HepG2 (cell line): ENCODE measurements around the gene SCYGR8. TPM values are rescaled to one million over a fixed set of nuclear protein-coding genes. Genes with fewer than 3 reads are reported as not detected.

ENCODE experiments used
- BRCA1 ChIP-seq: sonication (generic); formaldehyde crosslinking; IDR thresholded peaks from 2 replicates; pipeline ENCODE4 v1.4.0; 2020; ENCODE audit warnings: missing genetic modification reagents
- CHCHD3 ChIP-seq: sonication (generic); formaldehyde crosslinking; IDR thresholded peaks from 2 replicates; pipeline ENCODE4 v1.8.0; 2022; ENCODE audit warnings: mild to moderate bottlenecking, missing genetic modification reagents, moderate library complexity
- ERF ChIP-seq: IDR thresholded peaks from 2 replicates; pipeline ENCODE4 v1.6.1; 2018; ENCODE audit warnings: missing biosample characterization, missing genetic modification reagents
- KDM2A ChIP-seq: sonication (generic); formaldehyde crosslinking; IDR thresholded peaks from 2 replicates; pipeline ENCODE4 v1.4.0; 2020; ENCODE audit warnings: low read depth, missing genetic modification reagents, borderline replicate concordance
- KDM4B ChIP-seq: sonication (generic); formaldehyde crosslinking; IDR thresholded peaks from 2 replicates; pipeline ENCODE4 v1.4.0; 2020; ENCODE audit warnings: missing genetic modification reagents
- PCBP1 ChIP-seq: fragments of 200-400 bp; formaldehyde crosslinking; IDR thresholded peaks from 2 replicates; pipeline ENCODE4 v1.6.1; 2017; ENCODE audit warnings: mild to moderate bottlenecking, low read depth, low read length, borderline replicate concordance
- PHF20 ChIP-seq: sonication (generic); formaldehyde crosslinking; IDR thresholded peaks from 2 replicates; pipeline ENCODE4 v1.5.0; 2020; ENCODE audit warnings: mild to moderate bottlenecking, missing genetic modification reagents
- SAFB2 ChIP-seq: sonication (generic); formaldehyde crosslinking; IDR thresholded peaks from 2 replicates; pipeline ENCODE4 v1.5.1; 2020; ENCODE audit warnings: missing genetic modification reagents, low read depth, mild to moderate bottlenecking, borderline replicate concordance
- SETDB1 ChIP-seq: sonication (generic); formaldehyde crosslinking; IDR thresholded peaks from 2 replicates; pipeline ENCODE4 v1.5.1; 2020; ENCODE audit warnings: missing genetic modification reagents, mild to moderate bottlenecking, borderline replicate concordance
- SNRNP70 ChIP-seq: fragments of 200-400 bp; formaldehyde crosslinking; IDR thresholded peaks from 2 replicates; pipeline ENCODE4 v1.6.1; 2017; ENCODE audit warnings: mild to moderate bottlenecking, low read depth, low read length, moderate library complexity
- SOX5 ChIP-seq: IDR thresholded peaks from 2 replicates; pipeline ENCODE4 v1.6.1; 2016; ENCODE audit warnings: borderline replicate concordance
- STAG1 ChIP-seq: sonication (generic); formaldehyde crosslinking; IDR thresholded peaks from 2 replicates; pipeline ENCODE4 v1.4.0; 2020; ENCODE audit warnings: missing genetic modification reagents
- TSC22D2 ChIP-seq: sonication (generic); formaldehyde crosslinking; IDR thresholded peaks from 2 replicates; pipeline ENCODE4 v1.5.1; 2020; ENCODE audit warnings: missing genetic modification reagents, mild to moderate bottlenecking, borderline replicate concordance
- YY1 ChIP-seq: IDR thresholded peaks from 2 replicates; pipeline ENCODE4 v1.6.1; 2011; ENCODE audit warnings: low read length, low read depth, moderate library complexity, mild to moderate bottlenecking; ENCODE audit not compliant: insufficient read depth, insufficient replicate concordance
- ZBTB8A ChIP-seq: sonication (generic); formaldehyde crosslinking; IDR thresholded peaks from 2 replicates; pipeline ENCODE4 v1.4.0; 2020; ENCODE audit warnings: mild to moderate bottlenecking, low read depth, missing genetic modification reagents, borderline replicate concordance
- ZNF296 ChIP-seq: sonication (generic); formaldehyde crosslinking; conservative IDR thresholded peaks from 2 replicates; pipeline ENCODE4 v1.5.0; 2020; ENCODE audit warnings: mild to moderate bottlenecking, missing genetic modification reagents
- ZNF34 ChIP-seq: sonication (generic); formaldehyde crosslinking; IDR thresholded peaks from 2 replicates; pipeline ENCODE4 v1.4.0; 2020; ENCODE audit warnings: mild to moderate bottlenecking, missing genetic modification reagents, borderline replicate concordance
- ZNF496 ChIP-seq: sonication (generic); formaldehyde crosslinking; IDR thresholded peaks from 2 replicates; pipeline ENCODE4 v1.8.1; 2023; ENCODE audit warnings: mild to moderate bottlenecking, moderate library complexity, missing genetic modification reagents; ENCODE audit not compliant: insufficient replicate concordance
- ZNF570 ChIP-seq: sonication (generic); formaldehyde crosslinking; IDR thresholded peaks from 2 replicates; pipeline ENCODE4 v1.4.0; 2020; ENCODE audit warnings: mild to moderate bottlenecking, missing genetic modification reagents, borderline replicate concordance
- ZNF619 ChIP-seq: sonication (generic); formaldehyde crosslinking; IDR thresholded peaks from 2 replicates; pipeline ENCODE4 v1.4.0; 2020; ENCODE audit warnings: mild to moderate bottlenecking, missing genetic modification reagents
- ZNF670 ChIP-seq: sonication (generic); formaldehyde crosslinking; IDR thresholded peaks from 2 replicates; pipeline ENCODE4 v1.8.0; 2022; ENCODE audit warnings: mild to moderate bottlenecking, missing genetic modification reagents, borderline replicate concordance
- ZNF790 ChIP-seq: sonication (generic); formaldehyde crosslinking; IDR thresholded peaks from 2 replicates; pipeline ENCODE4 v1.8.0; 2022; ENCODE audit warnings: missing genetic modification reagents, mild to moderate bottlenecking, borderline replicate concordance
- polyA plus RNA-seq, 8 experiments: library from polyadenylated mRNA; depleted of rRNA in 3 of 8; stranded (reverse) in 7 of 8; unstranded in 1 of 8; fragments of >200 nt; fragmentation: Illumina TruSeq in 4 of 8; extraction: Trizol in 4 of 8; gene quantifications; 2 replicates each; pipeline versions ENCODE4 v1.2.1 to v1.2.3, GENCODE V29; 2011 to 2016; ENCODE audit warnings: low read depth in 4 of 8, missing spikeins in 1 of 8, mixed read lengths in 1 of 8; ENCODE audit not compliant: insufficient read depth in 1 of 8
- total RNA-seq, 5 experiments: library from RNA; depleted of rRNA; stranded (reverse); fragments of >200 nt; fragmentation: Illumina TruSeq; extraction: Trizol; gene quantifications; 2 replicates each; pipeline ENCODE4 v1.2.3, GENCODE V29; 2016; ENCODE audit warnings: low read depth in 1 of 5
- TF ChIP-seq, protein P1 (sequence below): sonication (generic); formaldehyde crosslinking; IDR thresholded peaks from 2 replicates; pipeline ENCODE4 v1.4.0; 2020; ENCODE audit warnings: missing genetic modification reagents
- TF ChIP-seq, protein P2 (sequence below): sonication (generic); formaldehyde crosslinking; IDR thresholded peaks from 2 replicates; pipeline ENCODE4 v1.9.0; 2021; ENCODE audit warnings: missing genetic modification reagents, borderline replicate concordance
- TF ChIP-seq, protein P3 (sequence below): sonication (generic); formaldehyde crosslinking; IDR thresholded peaks from 2 replicates; pipeline ENCODE4 v1.4.0; 2020; ENCODE audit warnings: missing genetic modification reagents, borderline replicate concordance

Gene SCYGR8
- total and polyA plus RNA-seq, 2 of the 13 experiments (the other 11 are each of a cell fraction or from before 2014, with no cell fraction given), result not detected

DNA sequence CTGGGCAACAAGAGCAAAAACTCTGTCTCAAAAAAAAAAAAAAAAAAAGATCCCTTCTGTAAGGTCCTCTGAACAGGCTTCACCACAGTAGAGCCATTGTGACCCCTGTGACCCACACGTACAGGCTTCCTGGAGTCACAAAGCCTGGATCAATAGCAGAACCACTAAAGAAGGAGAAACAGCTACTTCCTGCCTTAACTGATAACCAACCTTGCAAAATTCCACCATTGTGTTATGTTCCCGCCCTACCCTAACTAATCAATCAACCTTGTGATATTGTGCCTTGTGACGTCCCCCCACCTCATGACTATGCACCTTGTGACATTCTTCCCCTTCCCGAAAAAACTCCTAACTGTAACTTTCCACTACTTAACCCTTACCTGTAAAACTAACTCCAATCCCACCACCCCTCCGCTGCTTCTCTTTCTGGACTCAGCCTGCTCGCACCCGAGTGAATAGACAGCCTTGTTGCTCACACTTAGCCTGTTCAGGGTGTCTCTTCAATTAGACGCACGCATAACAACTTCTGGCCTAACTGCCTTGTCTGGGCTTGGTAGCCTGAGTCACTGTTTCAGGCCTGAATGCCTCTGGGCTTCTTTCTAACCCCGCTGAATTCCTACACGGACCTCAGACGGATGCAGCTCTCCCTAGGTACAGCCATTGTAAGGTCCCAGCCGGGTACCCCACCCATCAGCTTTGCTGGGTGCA is 13.9 kb downstream of the SCYGR8 start (continued):
- peak; percentile 40; the same call in 1 of the 2 replicates for TF ChIP-seq PHF20 (CRISPR knock-in tag)
- peak; percentile 65 for TF ChIP-seq YY1
- TF ChIP-seq ZNF34 (CRISPR knock-in tag), result no peak
- TF ChIP-seq ZNF670 (CRISPR knock-in tag), result no peak
- TF ChIP-seq ZNF570, result no peak
- TF ChIP-seq, protein P1, sequence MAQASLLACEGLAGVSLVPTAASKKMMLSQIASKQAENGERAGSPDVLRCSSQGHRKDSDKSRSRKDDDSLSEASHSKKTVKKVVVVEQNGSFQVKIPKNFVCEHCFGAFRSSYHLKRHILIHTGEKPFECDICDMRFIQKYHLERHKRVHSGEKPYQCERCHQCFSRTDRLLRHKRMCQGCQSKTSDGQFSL (CRISPR knock-in tag), result no peak
- no peak for TF ChIP-seq ZNF790 (CRISPR knock-in tag)
- no peak for TF ChIP-seq CHCHD3 (CRISPR knock-in tag)
- TF ChIP-seq KDM4B (CRISPR knock-in tag), result no peak
- no peak for TF ChIP-seq ZNF619 (CRISPR knock-in tag)
- TF ChIP-seq TSC22D2 (CRISPR knock-in tag), result no peak
- TF ChIP-seq SOX5 (CRISPR knock-in tag), result peak; percentile 90
- TF ChIP-seq, protein P2, sequence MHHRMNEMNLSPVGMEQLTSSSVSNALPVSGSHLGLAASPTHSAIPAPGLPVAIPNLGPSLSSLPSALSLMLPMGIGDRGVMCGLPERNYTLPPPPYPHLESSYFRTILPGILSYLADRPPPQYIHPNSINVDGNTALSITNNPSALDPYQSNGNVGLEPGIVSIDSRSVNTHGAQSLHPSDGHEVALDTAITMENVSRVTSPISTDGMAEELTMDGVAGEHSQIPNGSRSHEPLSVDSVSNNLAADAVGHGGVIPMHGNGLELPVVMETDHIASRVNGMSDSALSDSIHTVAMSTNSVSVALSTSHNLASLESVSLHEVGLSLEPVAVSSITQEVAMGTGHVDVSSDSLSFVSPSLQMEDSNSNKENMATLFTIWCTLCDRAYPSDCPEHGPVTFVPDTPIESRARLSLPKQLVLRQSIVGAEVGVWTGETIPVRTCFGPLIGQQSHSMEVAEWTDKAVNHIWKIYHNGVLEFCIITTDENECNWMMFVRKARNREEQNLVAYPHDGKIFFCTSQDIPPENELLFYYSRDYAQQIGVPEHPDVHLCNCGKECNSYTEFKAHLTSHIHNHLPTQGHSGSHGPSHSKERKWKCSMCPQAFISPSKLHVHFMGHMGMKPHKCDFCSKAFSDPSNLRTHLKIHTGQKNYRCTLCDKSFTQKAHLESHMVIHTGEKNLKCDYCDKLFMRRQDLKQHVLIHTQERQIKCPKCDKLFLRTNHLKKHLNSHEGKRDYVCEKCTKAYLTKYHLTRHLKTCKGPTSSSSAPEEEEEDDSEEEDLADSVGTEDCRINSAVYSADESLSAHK (CRISPR knock-in tag), result no peak
- peak; percentile 71; the same call in 1 of the 2 replicates for TF ChIP-seq ERF (CRISPR knock-in tag)
- TF ChIP-seq SAFB2 (CRISPR knock-in tag), result no peak
- no peak for TF ChIP-seq STAG1
- no peak for TF ChIP-seq PCBP1
- no peak for TF ChIP-seq ZBTB8A (CRISPR knock-in tag)
- no peak for TF ChIP-seq BRCA1
- 0 out of 2 replicates have a peak, but pooled peaks have one; percentile 14 for TF ChIP-seq KDM2A (CRISPR knock-in tag)
- TF ChIP-seq, protein P3, sequence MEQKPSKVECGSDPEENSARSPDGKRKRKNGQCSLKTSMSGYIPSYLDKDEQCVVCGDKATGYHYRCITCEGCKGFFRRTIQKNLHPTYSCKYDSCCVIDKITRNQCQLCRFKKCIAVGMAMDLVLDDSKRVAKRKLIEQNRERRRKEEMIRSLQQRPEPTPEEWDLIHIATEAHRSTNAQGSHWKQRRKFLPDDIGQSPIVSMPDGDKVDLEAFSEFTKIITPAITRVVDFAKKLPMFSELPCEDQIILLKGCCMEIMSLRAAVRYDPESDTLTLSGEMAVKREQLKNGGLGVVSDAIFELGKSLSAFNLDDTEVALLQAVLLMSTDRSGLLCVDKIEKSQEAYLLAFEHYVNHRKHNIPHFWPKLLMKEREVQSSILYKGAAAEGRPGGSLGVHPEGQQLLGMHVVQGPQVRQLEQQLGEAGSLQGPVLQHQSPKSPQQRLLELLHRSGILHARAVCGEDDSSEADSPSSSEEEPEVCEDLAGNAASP, result no peak
- no peak for TF ChIP-seq ZNF496 (CRISPR knock-in tag)
- no peak for TF ChIP-seq SETDB1 (CRISPR knock-in tag)
- peak; percentile 8; the same call in 1 of the 2 replicates for TF ChIP-seq ZNF296 (CRISPR knock-in tag)
- TF ChIP-seq SNRNP70, result no peak
